SH-SY5Y (cell line): ENCODE data around the gene CD226.

Experiments
- GATA2 ChIP-seq: IDR thresholded peaks from 2 replicates; pipeline ENCODE4 v1.6.1; 2011; ENCODE audit warnings: mild to moderate bottlenecking, low read depth, low read length
- GATA3 ChIP-seq: IDR thresholded peaks from 2 replicates; pipeline ENCODE4 v1.6.1; 2011; ENCODE audit warnings: low read depth, mild to moderate bottlenecking, low read length, moderate library complexity

GRCh38 chr18:69878213-69878933, 69.3 kb downstream of the CD226 start:
- TF ChIP-seq GATA2 (no peak), GATA3 (no peak)
